Measurements from ENCODE around the gene ANKIB1.
"Not testable (repeated sequence)": the region's sequence is repeated elsewhere in the genome, so short reads cannot be mapped to it uniquely, and the experiment has no call there.

Gene ANKIB1

DNA sequence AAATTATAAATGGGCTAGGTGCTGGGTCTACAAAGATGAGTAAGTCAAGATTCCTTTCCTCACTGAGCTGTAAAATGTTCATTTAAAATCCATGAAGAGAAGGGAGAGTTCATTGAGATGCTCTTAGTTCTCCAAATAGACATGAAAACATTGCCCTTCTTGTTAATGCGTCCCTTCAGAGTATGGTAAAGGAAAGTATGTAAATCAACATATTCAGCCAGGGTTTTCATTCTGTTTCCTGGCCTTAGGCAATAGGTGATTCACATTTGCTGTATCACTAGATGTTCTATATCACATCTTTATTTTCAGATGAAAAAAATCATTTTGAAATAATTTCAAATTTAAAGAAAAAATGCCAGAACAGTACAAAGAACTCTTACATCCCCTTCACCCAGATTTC, 5.4 kb downstream of the ANKIB1 start:
- DNase-seq (ENCODE audit: low spot score), result no peak
- TF ChIP-seq, protein P1, sequence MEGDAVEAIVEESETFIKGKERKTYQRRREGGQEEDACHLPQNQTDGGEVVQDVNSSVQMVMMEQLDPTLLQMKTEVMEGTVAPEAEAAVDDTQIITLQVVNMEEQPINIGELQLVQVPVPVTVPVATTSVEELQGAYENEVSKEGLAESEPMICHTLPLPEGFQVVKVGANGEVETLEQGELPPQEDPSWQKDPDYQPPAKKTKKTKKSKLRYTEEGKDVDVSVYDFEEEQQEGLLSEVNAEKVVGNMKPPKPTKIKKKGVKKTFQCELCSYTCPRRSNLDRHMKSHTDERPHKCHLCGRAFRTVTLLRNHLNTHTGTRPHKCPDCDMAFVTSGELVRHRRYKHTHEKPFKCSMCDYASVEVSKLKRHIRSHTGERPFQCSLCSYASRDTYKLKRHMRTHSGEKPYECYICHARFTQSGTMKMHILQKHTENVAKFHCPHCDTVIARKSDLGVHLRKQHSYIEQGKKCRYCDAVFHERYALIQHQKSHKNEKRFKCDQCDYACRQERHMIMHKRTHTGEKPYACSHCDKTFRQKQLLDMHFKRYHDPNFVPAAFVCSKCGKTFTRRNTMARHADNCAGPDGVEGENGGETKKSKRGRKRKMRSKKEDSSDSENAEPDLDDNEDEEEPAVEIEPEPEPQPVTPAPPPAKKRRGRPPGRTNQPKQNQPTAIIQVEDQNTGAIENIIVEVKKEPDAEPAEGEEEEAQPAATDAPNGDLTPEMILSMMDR (IDR thresholded peaks at IDR 0.05), result no peak
- Histone ChIP-seq H3K4me3 (no peak overlapping the region), H3K27ac (no peak overlapping the region)

DNA sequence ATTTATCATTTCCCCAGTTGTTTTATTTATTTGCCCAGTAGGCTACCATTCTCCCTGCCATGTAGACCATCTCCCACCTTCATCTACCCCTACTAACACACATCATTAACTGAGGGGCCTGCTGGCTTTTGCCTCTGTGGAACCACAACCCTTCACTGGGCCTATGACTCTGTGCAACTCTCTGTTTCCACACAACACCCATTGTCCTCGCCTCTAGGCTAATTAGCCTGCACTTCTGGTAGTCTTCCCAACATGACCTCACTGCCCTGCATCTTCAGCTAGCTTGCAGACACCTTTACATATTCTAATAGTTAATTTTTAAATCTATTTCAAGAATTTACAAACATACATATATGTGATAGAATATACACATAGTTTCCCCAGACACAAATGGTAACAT, 7.5 kb downstream of the ANKIB1 start:
- no peak for DNase-seq (ENCODE audit: low spot score)
- no peak overlapping the region for H3K27ac ChIP-seq
- TF ChIP-seq, protein P1 (IDR thresholded peaks at IDR 0.05), result no peak
- no peak overlapping the region for H3K4me3 ChIP-seq

DNA sequence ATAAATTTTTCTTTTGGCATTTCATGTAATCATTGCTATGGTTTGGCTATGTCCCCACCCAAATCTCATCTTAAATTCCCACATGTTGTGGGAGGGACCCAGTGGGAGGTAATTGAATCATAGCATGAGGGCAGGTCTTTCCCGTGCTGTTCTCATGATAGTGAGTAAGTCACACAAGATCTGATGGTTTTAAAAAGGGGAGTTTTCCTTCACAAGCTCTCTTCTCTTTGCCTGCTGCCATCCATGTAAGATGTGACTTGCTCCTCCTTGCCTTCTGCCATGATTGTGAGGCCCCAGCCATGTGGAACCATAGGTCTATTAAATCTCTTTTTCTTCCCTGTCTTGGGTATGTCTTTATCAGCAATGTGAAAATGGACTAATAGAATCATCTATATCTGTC, 9.0 kb downstream of the ANKIB1 start:
- DNase-seq (ENCODE audit: low spot score), result not testable (repeated sequence)
- peak overlapping the region; percentile 56 for H3K4me3 ChIP-seq
- H3K27ac ChIP-seq, result peak overlapping the region; percentile 50

DNA sequence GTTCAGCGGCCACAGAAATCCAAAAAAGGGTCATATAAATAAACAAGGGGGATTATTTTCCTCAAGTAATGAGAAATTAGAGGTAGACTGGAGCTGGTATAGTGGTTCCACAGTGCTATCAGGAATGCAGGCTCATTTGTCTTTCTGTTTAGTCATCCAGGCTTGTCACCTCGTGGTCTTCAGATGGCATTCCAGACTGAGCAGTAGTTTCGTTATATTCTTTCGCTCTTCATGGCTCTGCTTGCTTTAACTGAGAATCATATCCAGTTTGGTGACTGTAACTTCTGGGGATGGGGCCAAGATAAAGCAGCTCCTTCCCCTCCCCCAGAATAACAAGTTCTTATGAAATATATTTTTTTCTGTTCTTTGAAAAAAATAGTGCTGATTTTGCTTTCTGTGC, 9.5 kb downstream of the ANKIB1 start:
- peak overlapping the region; percentile 50 for H3K27ac ChIP-seq
- no peak for DNase-seq (ENCODE audit: low spot score)
- TF ChIP-seq, protein P1 (IDR thresholded peaks at IDR 0.05), result no peak
- peak overlapping the region; percentile 56 for H3K4me3 ChIP-seq

DNA sequence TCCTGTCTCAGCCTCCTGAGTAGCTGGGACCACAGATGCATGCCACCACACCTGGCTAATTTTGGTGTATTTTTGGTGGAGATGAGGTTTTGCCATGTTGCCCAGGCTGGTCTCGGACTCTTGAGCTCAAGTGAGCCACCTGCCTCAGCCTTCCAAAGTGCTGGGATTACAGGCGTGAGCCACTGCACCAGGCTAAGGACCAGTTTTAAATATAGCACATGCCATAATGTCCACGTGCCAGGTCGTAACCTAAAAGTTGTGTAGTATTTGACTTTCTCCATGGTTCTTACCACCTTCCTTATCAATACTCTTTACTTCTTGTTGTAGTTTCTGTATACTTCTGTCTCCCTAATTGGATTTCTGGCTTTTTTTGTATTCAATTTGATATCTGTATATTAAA, 13.3 kb downstream of the ANKIB1 start:
- Histone ChIP-seq H3K4me3 (no peak overlapping the region), H3K27ac (no peak overlapping the region)
- DNase-seq (ENCODE audit: low spot score), result no peak
- TF ChIP-seq, protein P1 (IDR thresholded peaks at IDR 0.05), result no peak

DNA sequence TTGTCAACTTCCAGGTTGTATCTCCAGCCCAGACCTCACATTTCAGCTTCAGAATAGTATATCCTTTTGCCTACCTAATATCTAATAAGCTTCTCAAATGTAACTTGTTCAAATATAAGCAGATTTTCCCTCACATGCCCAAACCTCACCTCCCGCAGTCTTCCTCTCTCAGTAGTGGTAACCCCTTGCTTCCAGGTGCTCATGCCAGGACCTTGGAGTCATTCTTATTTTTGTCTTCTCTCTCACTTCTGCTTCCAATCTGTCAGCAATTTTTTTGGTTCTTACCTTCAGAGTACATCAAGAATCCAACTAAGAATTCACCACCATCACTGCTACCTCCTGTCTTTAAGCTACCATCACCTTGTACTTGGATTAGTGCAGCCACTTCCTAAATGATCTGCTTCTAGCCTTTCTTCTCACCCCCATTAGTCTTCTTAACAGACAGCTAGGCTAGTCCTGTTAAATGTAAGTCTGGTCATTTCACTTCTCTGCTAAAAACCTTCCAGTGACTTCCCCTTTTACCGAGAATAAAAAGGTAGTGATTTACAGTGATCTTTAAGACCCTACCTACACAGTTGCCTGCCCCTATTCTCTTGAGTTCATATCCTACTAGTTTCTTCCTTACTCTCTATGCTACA, 14.0 kb downstream of the ANKIB1 start:
- TF ChIP-seq, protein P1 (IDR thresholded peaks at IDR 0.05), result no peak
- Histone ChIP-seq H3K4me3 (no peak overlapping the region), H3K27ac (no peak overlapping the region)
- DNase-seq (ENCODE audit: low spot score), result no peak

DNA sequence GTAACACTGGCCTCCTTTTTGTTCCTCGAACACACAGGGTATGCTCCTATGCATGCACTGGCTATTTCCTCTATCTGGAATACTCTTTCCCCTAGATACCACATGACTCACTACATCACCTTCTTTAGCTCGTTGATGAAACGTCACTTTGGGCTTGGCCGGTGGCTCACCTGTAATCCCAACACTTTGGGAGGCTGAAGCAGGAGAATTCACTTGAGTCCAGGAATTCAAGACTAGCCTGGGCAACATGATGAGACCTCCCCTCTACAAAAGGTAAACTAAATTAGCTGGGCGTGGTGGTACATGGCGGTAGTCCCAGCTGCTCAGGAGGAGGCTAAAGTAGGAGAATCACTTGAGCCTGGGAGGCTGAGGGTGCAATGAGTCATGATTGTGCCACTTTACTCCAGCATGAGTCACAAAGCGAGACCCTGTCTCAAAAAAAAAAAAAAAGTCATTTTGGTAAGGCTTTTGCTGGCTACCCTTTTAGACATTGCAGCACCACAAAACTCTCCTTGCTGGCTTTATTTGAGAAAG, 14.5 kb downstream of the ANKIB1 start:
- TF ChIP-seq, protein P1 (IDR thresholded peaks at IDR 0.05), result no peak
- Histone ChIP-seq H3K4me3 (no peak overlapping the region), H3K27ac (no peak overlapping the region)
- no peak for DNase-seq (ENCODE audit: low spot score)
